Stimulated activated naive B cell treated with anti-CD40 and anti-IgM and Interleukin-4, amounts not matched to agents 10 μg/mL and 1 μg/mL and 100 μg/mL, for 72 hours (primary cell): Measurements from ENCODE around the gene FBN2.

ENCODE experiments used
- ATAC-seq, 2 donors: fragments of 150-1000 bp; cut with Tn5 transposase; replicated peaks; 2 replicates each; pipeline ENCODE4 v1.10.0; 2021; ENCODE audit warnings: moderate library complexity in 1 of 2
- DNase-seq: peaks from one replicate; pipeline ENCODE4 v3.0.0; 2021
- H3K27ac Mint-ChIP-seq: one replicate; pipeline ENCODE4 v1.8.0; 2022; ENCODE audit warnings: mild to moderate bottlenecking, mixed read lengths
- H3K27me3 Mint-ChIP-seq, 2 donors: one replicate each; pipeline ENCODE4 v1.8.0; 2022; ENCODE audit warnings: mixed read lengths in 2 of 2
- H3K36me3 Mint-ChIP-seq, 2 donors: one replicate each; pipeline ENCODE4 v1.8.0; 2022; ENCODE audit warnings: mixed read lengths in 2 of 2, mild to moderate bottlenecking in 1 of 2
- H3K4me1 Mint-ChIP-seq, 2 donors: one replicate each; pipeline ENCODE4 v1.8.0; 2022; ENCODE audit warnings: mixed read lengths in 2 of 2, mild to moderate bottlenecking in 1 of 2
- H3K4me3 Mint-ChIP-seq, 2 donors: one replicate each; pipeline ENCODE4 v1.8.0; 2022; ENCODE audit warnings: mild to moderate bottlenecking in 2 of 2, mixed read lengths in 2 of 2, moderate library complexity in 1 of 2
- H3K9me3 Mint-ChIP-seq, 2 donors: one replicate each; pipeline ENCODE4 v1.8.0; 2022; ENCODE audit warnings: mixed read lengths in 2 of 2, mild to moderate bottlenecking in 1 of 2

Gene FBN2

GRCh38 chr5:128253880-128254279 lies 284.2 kb downstream of the FBN2 start:
- DNase-seq (no peak), ATAC-seq (no peak)
- Mint-ChIP-seq H3K4me3 (no peak overlapping the region), H3K27ac (no peak overlapping the region), H3K9me3 (peaks cover 0 to 6% of the 10 kb centered on the region in 2 donors), H3K36me3 (no peaks in the 10 kb centered on the region), H3K4me1 (no peaks in the 10 kb centered on the region), H3K27me3 (no peaks in the 10 kb centered on the region)

- ATAC-seq = no peak
- no peaks in the 10 kb centered on the region for H3K4me1 Mint-ChIP-seq
- no peaks in the 10 kb centered on the region for H3K27me3 Mint-ChIP-seq
- no peak for DNase-seq
- no peak overlapping the region for H3K4me3 Mint-ChIP-seq
- H3K9me3 Mint-ChIP-seq = peaks cover 0 to 6% of the 10 kb centered on the region in 2 donors
- no peak overlapping the region for H3K27ac Mint-ChIP-seq
- H3K36me3 Mint-ChIP-seq = no peaks in the 10 kb centered on the region
Measured at GRCh38 chr5:128253161-128253560, 284.9 kb downstream of the FBN2 start.

DNA sequence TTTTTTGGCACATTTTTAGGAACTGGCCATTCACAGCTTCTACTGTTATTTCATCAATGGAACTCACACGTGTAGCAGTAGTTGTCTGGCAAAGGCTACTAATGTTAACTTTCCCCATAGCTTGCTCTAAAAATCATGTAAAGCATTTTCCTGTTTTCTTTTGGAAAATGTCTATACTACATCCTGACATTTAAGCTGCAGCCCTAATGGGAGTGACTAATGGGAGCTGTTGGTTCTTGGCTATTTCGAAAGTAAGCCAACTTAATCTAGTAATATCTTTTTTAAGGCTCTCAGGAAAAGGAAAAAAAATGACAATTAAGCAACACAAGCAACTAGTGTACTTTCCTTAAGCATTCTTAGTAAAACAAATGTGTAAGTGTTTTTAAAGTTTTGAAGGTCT lies 285.3 kb downstream of the FBN2 start:
- no peak for DNase-seq
- Mint-ChIP-seq H3K4me3 (no peak overlapping the region), H3K36me3 (no peaks in the 10 kb centered on the region), H3K9me3 (peaks cover 0 to 6% of the 10 kb centered on the region in 2 donors), H3K27me3 (no peaks in the 10 kb centered on the region), H3K27ac (no peak overlapping the region), H3K4me1 (no peaks in the 10 kb centered on the region)
- no peak for ATAC-seq

GRCh38 chr5:128252196-128252595 lies 285.8 kb downstream of the FBN2 start:
- DNase-seq (no peak), ATAC-seq (no peak)
- no peaks in the 10 kb centered on the region for H3K36me3 Mint-ChIP-seq
- peaks cover 0 to 6% of the 10 kb centered on the region in 2 donors for H3K9me3 Mint-ChIP-seq
- H3K4me3 Mint-ChIP-seq = no peak overlapping the region
- no peaks in the 10 kb centered on the region for H3K27me3 Mint-ChIP-seq
- H3K4me1 Mint-ChIP-seq = no peaks in the 10 kb centered on the region
- H3K27ac Mint-ChIP-seq = no peak overlapping the region

GRCh38 chr5:128245974-128246373 lies 292.1 kb downstream of the FBN2 start:
- Mint-ChIP-seq H3K27ac (no peak overlapping the region), H3K4me3 (no peak overlapping the region), H3K9me3 (peaks cover 0 to 1% of the 10 kb centered on the region in 2 donors), H3K4me1 (no peaks in the 10 kb centered on the region), H3K27me3 (peaks cover 0 to 6% of the 10 kb centered on the region in 2 donors), H3K36me3 (no peaks in the 10 kb centered on the region)
- ATAC-seq = no peak
- DNase-seq = no peak

- Mint-ChIP-seq H3K27ac (no peak overlapping the region), H3K4me3 (no peak overlapping the region), H3K27me3 (peaks cover 3 to 8% of the 10 kb centered on the region in 2 donors), H3K36me3 (no peaks in the 10 kb centered on the region), H3K4me1 (no peaks in the 10 kb centered on the region), H3K9me3 (peaks cover 0 to 1% of the 10 kb centered on the region in 2 donors)
- ATAC-seq (no peak), DNase-seq (no peak)
Measured at GRCh38 chr5:128243958-128244582, 294.0 kb downstream of the FBN2 start.

DNA sequence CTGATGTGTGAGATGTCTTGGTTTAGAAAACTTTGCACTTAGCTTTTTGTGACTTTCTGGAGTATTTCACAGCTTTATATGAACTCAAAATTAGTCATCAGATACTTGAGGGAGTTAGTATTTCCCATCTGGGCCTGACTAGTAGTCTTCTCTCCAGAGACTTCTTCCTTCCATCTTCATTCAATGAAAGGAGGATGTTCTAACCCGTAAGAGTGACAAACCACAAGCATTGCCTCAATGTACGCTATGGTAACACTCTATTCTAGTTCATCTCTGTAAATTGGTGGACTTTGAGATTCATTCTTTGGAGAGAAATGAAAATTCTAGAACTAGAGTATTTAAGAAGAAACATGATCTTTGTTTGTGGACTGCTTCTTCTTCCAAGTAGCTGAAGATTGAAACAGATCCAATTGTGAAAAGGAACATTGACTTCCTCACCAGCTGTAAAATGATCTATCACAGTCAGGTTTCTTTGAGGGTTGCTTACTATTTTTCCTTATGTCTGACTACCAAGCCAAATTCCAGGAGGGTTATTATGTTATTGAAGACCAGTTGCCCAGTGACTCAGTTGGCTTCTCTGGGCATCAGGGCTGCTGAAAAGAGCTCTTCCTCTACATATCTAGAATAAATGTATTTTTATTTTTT lies 296.9 kb downstream of the FBN2 start:
- Mint-ChIP-seq H3K9me3 (peaks cover 0 to 1% of the 10 kb centered on the region in 2 donors), H3K27ac (no peak overlapping the region), H3K27me3 (peaks cover 6 to 10% of the 10 kb centered on the region in 2 donors), H3K4me3 (no peak overlapping the region), H3K4me1 (no peaks in the 10 kb centered on the region), H3K36me3 (no peaks in the 10 kb centered on the region)
- ATAC-seq = no peak
- DNase-seq = no peak

- H3K36me3 Mint-ChIP-seq = no peaks in the 10 kb centered on the region
- H3K4me1 Mint-ChIP-seq = no peaks in the 10 kb centered on the region
- H3K27ac Mint-ChIP-seq = no peak overlapping the region
- no peak overlapping the region for H3K4me3 Mint-ChIP-seq
- peaks cover 10 to 14% of the 10 kb centered on the region in 2 donors for H3K27me3 Mint-ChIP-seq
- DNase-seq = no peak
- ATAC-seq = no peak
- H3K9me3 Mint-ChIP-seq = peaks cover 0 to 1% of the 10 kb centered on the region in 2 donors
Measured at GRCh38 chr5:128237546-128237945, 300.5 kb downstream of the FBN2 start.

GRCh38 chr5:128237000-128237399 lies 301.0 kb downstream of the FBN2 start:
- Mint-ChIP-seq H3K27me3 (peaks cover 10 to 20% of the 10 kb centered on the region in 2 donors), H3K4me1 (no peaks in the 10 kb centered on the region), H3K4me3 (no peak overlapping the region), H3K9me3 (peaks cover 0 to 1% of the 10 kb centered on the region in 2 donors), H3K36me3 (no peaks in the 10 kb centered on the region), H3K27ac (no peak overlapping the region)
- ATAC-seq = no peak
- no peak for DNase-seq

- ATAC-seq = no peak
Measured at GRCh38 chr5:128236334-128236733, 301.7 kb downstream of the FBN2 start.

DNA sequence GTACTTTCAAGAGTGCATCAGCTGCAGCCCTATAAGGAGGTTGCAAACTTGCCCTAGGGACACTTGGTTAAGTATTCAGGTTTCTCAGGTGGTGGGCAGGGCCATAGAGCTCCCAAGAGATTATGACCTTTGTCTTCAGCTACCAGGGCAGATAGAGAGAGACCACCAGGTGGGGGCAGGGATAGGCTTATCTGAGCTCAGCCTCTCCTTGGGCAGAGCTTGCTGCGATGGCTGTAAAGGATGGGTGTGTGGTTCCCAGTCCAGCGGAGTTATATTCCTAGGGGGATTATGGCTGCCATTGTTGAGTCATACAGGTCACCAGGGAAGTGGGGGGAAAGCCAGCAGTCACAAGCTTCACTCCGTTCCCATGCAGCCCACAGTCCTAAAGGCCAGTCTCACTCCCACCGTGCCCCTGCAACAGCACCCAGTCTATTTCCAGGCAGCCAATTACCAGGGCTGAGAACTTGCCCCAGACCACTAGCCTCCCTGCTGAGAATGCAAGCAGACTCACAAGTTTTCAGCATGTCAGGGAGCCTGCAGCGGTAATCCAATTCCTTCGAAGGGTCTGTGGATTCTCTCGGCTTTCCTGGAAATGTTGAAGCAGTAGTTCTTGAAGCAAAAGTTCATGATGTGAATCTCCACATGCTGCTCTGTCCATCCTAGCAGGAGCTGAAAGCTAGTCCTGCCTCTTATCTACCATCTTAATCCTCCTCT lies 303.0 kb downstream of the FBN2 start:
- Mint-ChIP-seq H3K27me3 (peaks cover 10 to 24% of the 10 kb centered on the region in 2 donors), H3K9me3 (peaks cover 3 to 7% of the 10 kb centered on the region in 2 donors), H3K36me3 (no peaks in the 10 kb centered on the region), H3K4me3 (no peak overlapping the region), H3K4me1 (no peaks in the 10 kb centered on the region), H3K27ac (no peak overlapping the region)
- DNase-seq (no peak), ATAC-seq (no peak)

More at GRCh38 chr5:128236334-128236733, 301.7 kb downstream of the FBN2 start:
- Mint-ChIP-seq H3K27me3 (peaks cover 10 to 24% of the 10 kb centered on the region in 2 donors), H3K27ac (no peak overlapping the region), H3K4me1 (no peaks in the 10 kb centered on the region), H3K9me3 (peaks cover 0 to 1% of the 10 kb centered on the region in 2 donors), H3K36me3 (no peaks in the 10 kb centered on the region), H3K4me3 (no peak overlapping the region)
- DNase-seq = no peak

DNA sequence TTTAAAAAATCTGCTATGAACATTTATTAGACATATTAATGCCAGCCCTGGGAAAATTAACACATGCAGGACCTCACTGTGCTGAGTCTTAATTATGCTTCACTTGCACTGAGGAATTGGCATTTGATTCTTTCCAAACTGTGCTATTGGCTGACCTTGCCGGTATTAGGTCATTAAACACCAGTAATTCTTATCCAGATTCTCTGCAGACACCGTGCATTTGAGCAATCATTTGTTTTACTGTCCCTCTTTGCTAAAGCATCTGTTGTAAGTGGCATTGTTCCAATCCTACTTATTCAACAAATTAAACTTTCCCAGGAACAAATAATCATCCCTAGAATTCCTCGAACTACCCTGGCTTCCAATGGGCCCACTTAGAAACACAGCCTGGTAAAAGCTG lies 309.5 kb downstream of the FBN2 start:
- Mint-ChIP-seq H3K27ac (no peak overlapping the region), H3K9me3 (peaks cover 3 to 7% of the 10 kb centered on the region in 2 donors), H3K36me3 (no peaks in the 10 kb centered on the region), H3K27me3 (peaks cover 0 to 11% of the 10 kb centered on the region in 2 donors), H3K4me3 (no peak overlapping the region), H3K4me1 (no peaks in the 10 kb centered on the region)
- DNase-seq = no peak
- no peak for ATAC-seq

DNA sequence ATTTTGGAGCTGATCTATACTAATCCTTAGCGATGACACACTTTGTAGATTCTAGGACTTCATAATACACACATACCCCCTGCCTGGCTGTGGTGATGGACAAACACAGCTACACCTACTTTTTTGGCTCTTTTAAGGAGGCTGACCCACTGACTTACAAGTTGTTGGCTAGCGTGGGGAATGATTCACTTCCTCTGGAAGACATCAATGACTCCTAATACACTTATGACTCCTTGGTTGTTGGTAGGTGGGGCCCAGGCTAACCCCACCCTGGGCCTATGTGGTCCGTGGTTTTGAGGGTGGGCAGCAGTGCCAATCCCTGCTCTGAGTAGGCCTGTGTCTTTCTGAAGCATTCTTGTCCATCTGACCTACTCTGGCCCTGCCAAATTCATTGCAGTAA lies 310.0 kb downstream of the FBN2 start:
- peak in 1 of 2 donors; percentile 33 for ATAC-seq
- peaks cover 0 to 11% of the 10 kb centered on the region in 2 donors for H3K27me3 Mint-ChIP-seq

GRCh38 chr5:128225245-128226030 lies 312.6 kb downstream of the FBN2 start:
- DNase-seq = no peak
- Mint-ChIP-seq H3K4me3 (no peak overlapping the region), H3K27ac (no peak overlapping the region), H3K4me1 (no peaks in the 10 kb centered on the region), H3K27me3 (no peaks in the 10 kb centered on the region), H3K9me3 (peaks cover 0 to 1% of the 10 kb centered on the region in 2 donors), H3K36me3 (no peaks in the 10 kb centered on the region)
- ATAC-seq = no peak

More for the DNA sequence above, 310.0 kb downstream of the FBN2 start:
- Mint-ChIP-seq H3K4me3 (no peak overlapping the region), H3K4me1 (no peaks in the 10 kb centered on the region), H3K36me3 (no peaks in the 10 kb centered on the region), H3K9me3 (peaks cover 3 to 6% of the 10 kb centered on the region in 2 donors), H3K27ac (no peak overlapping the region)
- DNase-seq = no peak
